ENCODE measurements around the gene PLEKHO2. TPM values are rescaled to one million over a fixed set of nuclear protein-coding genes. Genes with fewer than 3 reads are reported as not detected.

Gene PLEKHO2
- total RNA-seq, 1 donor from 2014 or later = 20.3 TPM

DNA sequence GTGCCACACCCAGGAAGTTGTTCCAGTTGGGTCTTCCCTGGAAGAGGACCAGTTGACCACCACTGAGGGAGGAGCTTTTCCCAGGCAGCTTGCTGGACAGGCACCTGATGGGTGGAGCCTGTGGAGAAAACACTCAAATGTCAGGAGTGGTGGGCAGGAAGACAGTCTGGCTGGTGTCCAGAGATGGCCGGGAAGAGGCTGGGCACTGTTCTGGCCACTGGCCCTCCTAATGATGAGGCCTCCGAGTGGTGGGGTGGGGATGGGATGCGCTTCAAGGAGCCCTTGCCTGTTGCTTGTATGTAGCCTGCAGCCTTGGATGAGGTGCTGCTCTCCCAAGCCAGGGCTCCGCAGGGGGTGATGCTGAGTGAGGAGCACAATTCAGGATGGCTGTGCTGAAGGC lies 12.3 kb downstream of the PLEKHO2 start:
- H3K4me1 Mint-ChIP-seq (ENCODE audit: low read depth) = peaks cover 76% of the 10 kb centered on the region
- H3K27me3 Mint-ChIP-seq (ENCODE audit: low read depth) = no peaks in the 10 kb centered on the region
- peaks cover 9% of the 10 kb centered on the region for H3K36me3 Mint-ChIP-seq (ENCODE audit: low read depth)
- TF ChIP-seq, protein P1, sequence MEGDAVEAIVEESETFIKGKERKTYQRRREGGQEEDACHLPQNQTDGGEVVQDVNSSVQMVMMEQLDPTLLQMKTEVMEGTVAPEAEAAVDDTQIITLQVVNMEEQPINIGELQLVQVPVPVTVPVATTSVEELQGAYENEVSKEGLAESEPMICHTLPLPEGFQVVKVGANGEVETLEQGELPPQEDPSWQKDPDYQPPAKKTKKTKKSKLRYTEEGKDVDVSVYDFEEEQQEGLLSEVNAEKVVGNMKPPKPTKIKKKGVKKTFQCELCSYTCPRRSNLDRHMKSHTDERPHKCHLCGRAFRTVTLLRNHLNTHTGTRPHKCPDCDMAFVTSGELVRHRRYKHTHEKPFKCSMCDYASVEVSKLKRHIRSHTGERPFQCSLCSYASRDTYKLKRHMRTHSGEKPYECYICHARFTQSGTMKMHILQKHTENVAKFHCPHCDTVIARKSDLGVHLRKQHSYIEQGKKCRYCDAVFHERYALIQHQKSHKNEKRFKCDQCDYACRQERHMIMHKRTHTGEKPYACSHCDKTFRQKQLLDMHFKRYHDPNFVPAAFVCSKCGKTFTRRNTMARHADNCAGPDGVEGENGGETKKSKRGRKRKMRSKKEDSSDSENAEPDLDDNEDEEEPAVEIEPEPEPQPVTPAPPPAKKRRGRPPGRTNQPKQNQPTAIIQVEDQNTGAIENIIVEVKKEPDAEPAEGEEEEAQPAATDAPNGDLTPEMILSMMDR (IDR thresholded peaks at IDR 0.05) = no peak
- no peak for DNase-seq (ENCODE audit: low spot score)
- peak overlapping the region; percentile 49 for H3K27ac Mint-ChIP-seq (ENCODE audit: unreplicated experiment)
- H3K9me3 Mint-ChIP-seq (ENCODE audit: low read depth) = no peaks in the 10 kb centered on the region
- H3K4me3 Mint-ChIP-seq (ENCODE audit: unreplicated experiment) = no peak overlapping the region

- H3K9me3 Mint-ChIP-seq (ENCODE audit: low read depth) = no peaks in the 10 kb centered on the region
- peaks cover 7% of the 10 kb centered on the region for H3K36me3 Mint-ChIP-seq (ENCODE audit: low read depth)
- no peak for DNase-seq (ENCODE audit: low spot score)
- H3K27ac Mint-ChIP-seq (ENCODE audit: unreplicated experiment) = peak overlapping the region; percentile 49
- H3K4me1 Mint-ChIP-seq (ENCODE audit: low read depth) = peaks cover 76% of the 10 kb centered on the region
- TF ChIP-seq, protein P1 (IDR thresholded peaks at IDR 0.05) = no peak
- no peaks in the 10 kb centered on the region for H3K27me3 Mint-ChIP-seq (ENCODE audit: low read depth)
- no peak overlapping the region for H3K4me3 Mint-ChIP-seq (ENCODE audit: unreplicated experiment)
Measured at GRCh38 chr15:64854526-64854925, 12.8 kb downstream of the PLEKHO2 start.

- TF ChIP-seq, protein P1 (IDR thresholded peaks at IDR 0.05) = no peak
- no peaks in the 10 kb centered on the region for H3K27me3 Mint-ChIP-seq (ENCODE audit: low read depth)
- no peaks in the 10 kb centered on the region for H3K9me3 Mint-ChIP-seq (ENCODE audit: low read depth)
- DNase-seq (ENCODE audit: low spot score) = no peak
- H3K4me3 Mint-ChIP-seq (ENCODE audit: unreplicated experiment) = no peak overlapping the region
- peak overlapping the region; percentile 92 for H3K27ac Mint-ChIP-seq (ENCODE audit: unreplicated experiment)
- H3K36me3 Mint-ChIP-seq (ENCODE audit: low read depth) = peaks cover 6% of the 10 kb centered on the region
- peaks cover 75% of the 10 kb centered on the region for H3K4me1 Mint-ChIP-seq (ENCODE audit: low read depth)
Measured at GRCh38 chr15:64855205-64855975, 13.7 kb downstream of the PLEKHO2 start.

DNA sequence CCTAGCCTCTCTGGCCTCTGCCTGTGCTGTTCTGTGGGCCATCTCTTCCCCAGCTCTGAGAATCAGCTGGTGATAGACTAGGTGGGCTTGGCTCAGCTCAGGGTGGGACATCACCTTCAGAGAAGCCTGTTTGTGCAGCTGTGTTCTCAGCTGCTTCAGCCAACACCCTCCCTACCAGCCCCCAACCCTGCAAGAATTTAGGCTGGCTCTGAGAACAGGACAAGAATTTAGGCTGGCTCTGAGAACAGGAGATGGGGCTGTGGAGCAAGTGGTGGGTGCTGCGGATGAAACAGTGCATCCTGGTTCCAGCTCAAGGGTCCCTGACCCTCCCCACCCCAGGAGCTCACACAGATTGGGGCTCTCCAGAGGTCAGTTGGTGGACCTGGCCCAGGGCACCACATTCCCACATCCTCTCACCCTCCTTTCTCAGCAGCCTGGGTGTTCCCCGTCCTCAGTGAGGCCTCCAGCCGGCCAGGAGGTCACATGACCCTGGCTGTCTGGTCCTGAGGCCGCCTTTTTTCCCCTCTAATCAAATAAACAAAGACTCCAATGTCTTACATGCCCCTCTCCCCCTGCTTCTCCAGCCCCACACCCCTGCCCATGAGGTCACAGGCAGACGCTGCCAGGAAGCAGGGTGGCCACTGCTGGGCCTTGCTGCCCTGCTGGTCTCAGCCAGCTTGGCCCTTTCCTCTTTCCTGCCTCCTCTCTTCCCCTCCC lies 14.9 kb downstream of the PLEKHO2 start:
- peak overlapping the region; percentile 92 for H3K27ac Mint-ChIP-seq (ENCODE audit: unreplicated experiment)
- H3K9me3 Mint-ChIP-seq (ENCODE audit: low read depth) = no peaks in the 10 kb centered on the region
- peaks cover 4% of the 10 kb centered on the region for H3K36me3 Mint-ChIP-seq (ENCODE audit: low read depth)
- no peak overlapping the region for H3K4me3 Mint-ChIP-seq (ENCODE audit: unreplicated experiment)
- no peaks in the 10 kb centered on the region for H3K27me3 Mint-ChIP-seq (ENCODE audit: low read depth)
- DNase-seq (ENCODE audit: low spot score) = no peak
- peaks cover 63% of the 10 kb centered on the region for H3K4me1 Mint-ChIP-seq (ENCODE audit: low read depth)
- TF ChIP-seq, protein P1 (IDR thresholded peaks at IDR 0.05) = peak; percentile 56

- peaks cover 55% of the 10 kb centered on the region for H3K4me1 Mint-ChIP-seq (ENCODE audit: low read depth)
- no peak for DNase-seq (ENCODE audit: low spot score)
Measured at GRCh38 chr15:64857421-64857820, 15.7 kb downstream of the PLEKHO2 start.

More at GRCh38 chr15:64857421-64857820, 15.7 kb downstream of the PLEKHO2 start:
- H3K27ac Mint-ChIP-seq (ENCODE audit: unreplicated experiment) = peak overlapping the region; percentile 92
- no peaks in the 10 kb centered on the region for H3K27me3 Mint-ChIP-seq (ENCODE audit: low read depth)
- TF ChIP-seq, protein P1 (IDR thresholded peaks at IDR 0.05) = no peak
- no peaks in the 10 kb centered on the region for H3K9me3 Mint-ChIP-seq (ENCODE audit: low read depth)
- H3K36me3 Mint-ChIP-seq (ENCODE audit: low read depth) = peaks cover 8% of the 10 kb centered on the region
- no peak overlapping the region for H3K4me3 Mint-ChIP-seq (ENCODE audit: unreplicated experiment)

All from chondrocyte (in vitro differentiated cells).